LNCaP clone FGC (cell line): ENCODE results near the gene PTPRC.

Experiments
- DNase-seq: peaks from one replicate; pipeline ENCODE4 v3.0.0-alpha.2; 2011; ENCODE audit warnings: low read depth
- H3K4me3 ChIP-seq: 2 replicates; pipeline ENCODE4 v1.5.1; 2011; ENCODE audit warnings: mild to moderate bottlenecking, low read depth, low read length, control low read depth
- CTCF ChIP-seq: IDR thresholded peaks from 2 replicates; pipeline ENCODE4 v1.5.1; 2012; ENCODE audit warnings: mild to moderate bottlenecking; ENCODE audit not compliant: control insufficient read depth, insufficient read depth; ENCODE audit errors: extremely low read depth

The PTPRC gene

GRCh38 chr1:198662821-198663220 lies 24.0 kb downstream of the PTPRC start:
- DNase-seq, result no peak
- no peak for TF ChIP-seq CTCF
- no peak overlapping the region for H3K4me3 ChIP-seq

GRCh38 chr1:198664068-198664788 lies 25.4 kb downstream of the PTPRC start:
- no peak for DNase-seq
- H3K4me3 ChIP-seq, result no peak overlapping the region

GRCh38 chr1:198667186-198667585 lies 28.3 kb downstream of the PTPRC start:
- TF ChIP-seq CTCF, result no peak
- H3K4me3 ChIP-seq, result no peak overlapping the region
- no peak for DNase-seq

More at GRCh38 chr1:198664068-198664788, 25.4 kb downstream of the PTPRC start:
- no peak for TF ChIP-seq CTCF

GRCh38 chr1:198667807-198668206 lies 29.0 kb downstream of the PTPRC start:
- TF ChIP-seq CTCF, result no peak
- H3K4me3 ChIP-seq, result no peak overlapping the region
- DNase-seq, result no peak

GRCh38 chr1:198669023-198669698 lies 30.3 kb downstream of the PTPRC start:
- H3K4me3 ChIP-seq, result no peak overlapping the region
- no peak for DNase-seq
- TF ChIP-seq CTCF, result no peak

- no peak overlapping the region for H3K4me3 ChIP-seq
- TF ChIP-seq CTCF, result no peak
- DNase-seq, result no peak
These were observed 30.9 kb downstream of the PTPRC start for GRCh38 chr1:198669771-198670170.
